Measurements from ENCODE around the gene GALR3.

GALR3 gene

GRCh38 chr22:37804352-37804880 lies 18.8 kb upstream of the GALR3 start:
- Histone ChIP-seq H3K4me3 (ENCODE audit: low read depth, low read length) (peak overlapping the region; percentile 68), H3K4me1 (ENCODE audit: control insufficient read depth, insufficient read depth, low read length) (peaks cover 6% of the 10 kb centered on the region; the same call in 1 of the 2 replicates), H3K9me3 (ENCODE audit: control insufficient read depth, insufficient read depth, low read depth, low read length) (no peaks in the 10 kb centered on the region), H3K27ac (ENCODE audit: extremely low read depth, low read depth, low read length) (peak overlapping the region; percentile 80), H3K36me3 (ENCODE audit: control insufficient read depth in 2 of 2, insufficient read depth in 1 of 2, low read length in 2 of 2) (peaks cover 0 to 5% of the 10 kb centered on the region in 2 experiments; a peak in 1 of 3 replicates)
- CTCF ChIA-PET = interaction anchor here (0.7 kb wide), 1 partner anchor 59 kb away, joined by 3 read pairs; no protein-coding TSS in a partner anchor
- POLR2A ChIA-PET = interaction anchor here (0.6 to 1.8 kb wide), 6 partner anchors 13 to 146 kb away, joined by 3 to 14 read pairs (median 4); partner anchors contain the start of genes ANKRD54, LGALS1 and PDXP
- TF ChIP-seq FEZF1 (tag by site-specific recombination; IDR thresholded peaks at IDR 0.05) = no peak
- TF ChIP-seq ZBTB11 (tag by site-specific recombination; conservative IDR thresholded peaks at IDR 0.05; ENCODE audit: low read depth) = no peak
- TF ChIP-seq GLI4 (tag by site-specific recombination; IDR thresholded peaks at IDR 0.05) = no peak
- TF ChIP-seq ZNF280C (tag by site-specific recombination; IDR thresholded peaks at IDR 0.05) = no peak
- no peak for TF ChIP-seq ZNF560 (tag by site-specific recombination; IDR thresholded peaks at IDR 0.05; ENCODE audit: borderline replicate concordance)
- TF ChIP-seq ZNF518A (tag by site-specific recombination; conservative IDR thresholded peaks at IDR 0.05; ENCODE audit: low read depth) = no peak
- peak; percentile 92 for TF ChIP-seq GLIS2 (tag by site-specific recombination; IDR thresholded peaks at IDR 0.05)
- no peak for TF ChIP-seq PRDM2 (tag by site-specific recombination; IDR thresholded peaks at IDR 0.05; ENCODE audit: borderline replicate concordance)
- TF ChIP-seq GLIS1 (tag by site-specific recombination; IDR thresholded peaks at IDR 0.05) = peak; percentile 44
- TF ChIP-seq ZNF18 (tag by site-specific recombination; IDR thresholded peaks at IDR 0.05) = no peak
- no peak for TF ChIP-seq ZNF19 (tag by site-specific recombination; IDR thresholded peaks at IDR 0.05; ENCODE audit: low read depth)
- TF ChIP-seq MYNN (tag by site-specific recombination; IDR thresholded peaks at IDR 0.05; ENCODE audit: borderline replicate concordance) = no peak
- no peak for TF ChIP-seq ZNF76 (tag by site-specific recombination; IDR thresholded peaks at IDR 0.05; ENCODE audit: borderline replicate concordance, low read depth)
- no peak for TF ChIP-seq ZBTB17 (tag by site-specific recombination; IDR thresholded peaks at IDR 0.05)
- TF ChIP-seq KLF16 (tag by site-specific recombination; IDR thresholded peaks at IDR 0.05) = no peak
- TF ChIP-seq ZBTB48 (tag by site-specific recombination; IDR thresholded peaks at IDR 0.05) = no peak
- TF ChIP-seq SALL2 (tag by site-specific recombination; IDR thresholded peaks at IDR 0.05; ENCODE audit: borderline replicate concordance) = no peak
- TF ChIP-seq BCL11A (tag by site-specific recombination; IDR thresholded peaks at IDR 0.05; ENCODE audit: low read depth) = no peak
- TF ChIP-seq ZNF214 (tag by site-specific recombination; IDR thresholded peaks at IDR 0.05; ENCODE audit: borderline replicate concordance) = no peak

All from HEK293 (cell line).